Measurements from ENCODE around the gene EBI3. TPM values are rescaled to one million over a fixed set of nuclear protein-coding genes. Genes with fewer than 3 reads are reported as not detected.
A peak's percentile ranks its signal among the peaks of the same experiment; 100 is the strongest.
"Not testable (repeated sequence)": the region's sequence is repeated elsewhere in the genome, so short reads cannot be mapped to it uniquely, and the experiment has no call there.

Gene EBI3
- total RNA-seq, 1 donor from 2014 or later = not detected

GRCh38 chr19:4284176-4284958 lies 55.0 kb downstream of the EBI3 start:
- Mint-ChIP-seq H3K27ac (no peak overlapping the region), H3K36me3 (no peaks in the 10 kb centered on the region), H3K4me3 (peak overlapping the region; percentile 72), H3K9me3 (no peaks in the 10 kb centered on the region), H3K4me1 (peaks cover 5% of the 10 kb centered on the region), H3K27me3 (ENCODE audit: insufficient read depth, low read depth) (peaks cover 39% of the 10 kb centered on the region)
- Histone ChIP-seq H3K27me3 (peaks cover 62% of the 10 kb centered on the region), H3K36me3 (no peaks in the 10 kb centered on the region), H4K20me1 (ENCODE audit: low read depth) (no peaks in the 10 kb centered on the region), H3F3A (ENCODE audit: low read depth) (peaks cover 11% of the 10 kb centered on the region), H3K4me2 (peak overlapping the region; percentile 59), H3K4me3 (no peak overlapping the region), H3K79me2 (ENCODE audit: low read depth) (no peaks in the 10 kb centered on the region), H3K9me3 (ENCODE audit: low read depth) (no peaks in the 10 kb centered on the region), H3K27ac (no peak overlapping the region), H2AFZ (replicated peaks) (peak overlapping the region; percentile 76), H3K4me1 (peaks cover 7% of the 10 kb centered on the region), H3K9ac (no peak overlapping the region)
- no peak for TF ChIP-seq EZH2phosphoT487 (IDR thresholded peaks at IDR 0.05)
- TF ChIP-seq CTCF (IDR thresholded peaks at IDR 0.05) = no peak
- no peak for TF ChIP-seq EZH2 (IDR thresholded peaks at IDR 0.05)
- DNase-seq (ENCODE audit: low spot score) = peak; percentile 87

- DNase-seq (ENCODE audit: low spot score) = no peak
- Histone ChIP-seq H3K36me3 (no peaks in the 10 kb centered on the region), H3F3A (ENCODE audit: low read depth) (peaks cover 6% of the 10 kb centered on the region), H3K9me3 (ENCODE audit: low read depth) (no peaks in the 10 kb centered on the region), H3K27me3 (peaks cover 56% of the 10 kb centered on the region), H2AFZ (replicated peaks) (peak overlapping the region; percentile 76), H3K9ac (no peak overlapping the region), H3K79me2 (ENCODE audit: low read depth) (no peaks in the 10 kb centered on the region), H4K20me1 (ENCODE audit: low read depth) (no peaks in the 10 kb centered on the region), H3K27ac (no peak overlapping the region), H3K4me2 (peak overlapping the region; percentile 59), H3K4me1 (peaks cover under 1% of the 10 kb centered on the region), H3K4me3 (no peak overlapping the region)
- H3K4me3 Mint-ChIP-seq = peak overlapping the region; percentile 72
- no peak overlapping the region for H3K27ac Mint-ChIP-seq
- peaks cover 5% of the 10 kb centered on the region for H3K4me1 Mint-ChIP-seq
- TF ChIP-seq EZH2phosphoT487 (IDR thresholded peaks at IDR 0.05) = no peak
- no peak for TF ChIP-seq EZH2 (IDR thresholded peaks at IDR 0.05)
- no peak for TF ChIP-seq CTCF (IDR thresholded peaks at IDR 0.05)
- no peaks in the 10 kb centered on the region for H3K9me3 Mint-ChIP-seq
- no peaks in the 10 kb centered on the region for H3K36me3 Mint-ChIP-seq
- peaks cover 36% of the 10 kb centered on the region for H3K27me3 Mint-ChIP-seq (ENCODE audit: insufficient read depth, low read depth)
Measured at GRCh38 chr19:4284974-4285373, 55.7 kb downstream of the EBI3 start.

GRCh38 chr19:4286141-4286540 lies 56.8 kb downstream of the EBI3 start:
- not testable (repeated sequence) for H2AFZ ChIP-seq (replicated peaks); H3K4me3 ChIP-seq; H3K27ac Mint-ChIP-seq; H3K36me3 Mint-ChIP-seq; H3K9ac ChIP-seq; DNase-seq (ENCODE audit: low spot score); H4K20me1 ChIP-seq (ENCODE audit: low read depth); H3K79me2 ChIP-seq (ENCODE audit: low read depth); H3K4me1 ChIP-seq; H3K4me3 Mint-ChIP-seq; H3K9me3 ChIP-seq (ENCODE audit: low read depth); H3K36me3 ChIP-seq; H3K9me3 Mint-ChIP-seq; H3F3A ChIP-seq (ENCODE audit: low read depth); H3K4me2 ChIP-seq; H3K27ac ChIP-seq
- H3K27me3 ChIP-seq = peaks cover 44% of the 10 kb centered on the region
- Mint-ChIP-seq H3K27me3 (ENCODE audit: insufficient read depth, low read depth) (peaks cover 25% of the 10 kb centered on the region), H3K4me1 (peaks cover 12% of the 10 kb centered on the region)

Other genes with a start within 250 kb of the EBI3 start
- gene EEF2, start 244.1 kb upstream of the EBI3 start, total RNA-seq (ENCODE audit: low replicate concordance) = 1,288 and 2,841 TPM in 2 replicates
- gene PIAS4, start 221.8 kb upstream of the EBI3 start, total RNA-seq (ENCODE audit: low replicate concordance) = 17.0 and 34.1 TPM in 2 replicates
- gene ZBTB7A, start 162.6 kb upstream of the EBI3 start, total RNA-seq (ENCODE audit: low replicate concordance) = 4.0 and 10.0 TPM in 2 replicates
- 69.7 and 176 TPM in 2 replicates for gene MAP2K2, start 105.4 kb upstream of the EBI3 start, total RNA-seq (ENCODE audit: low replicate concordance)
- gene CREB3L3, start 75.9 kb upstream of the EBI3 start, total RNA-seq (ENCODE audit: low replicate concordance) = 0.06 TPM in 1 of 2 replicates, not detected in the other
- 20.1 and 27.6 TPM in 2 replicates for gene SIRT6, start 47.0 kb upstream of the EBI3 start, total RNA-seq (ENCODE audit: low replicate concordance)
- gene ANKRD24, start 46.8 kb upstream of the EBI3 start, total RNA-seq (ENCODE audit: low replicate concordance) = 0.15 and 2.3 TPM in 2 replicates
- 8.7 and 17.5 TPM in 2 replicates for gene YJU2, start 17.6 kb downstream of the EBI3 start, total RNA-seq (ENCODE audit: low replicate concordance)
- 0.34 TPM in 1 of 2 replicates, not detected in the other for gene SHD, start 49.7 kb downstream of the EBI3 start, total RNA-seq (ENCODE audit: low replicate concordance)
- gene TMIGD2, start 72.9 kb downstream of the EBI3 start, total RNA-seq (ENCODE audit: low replicate concordance) = 0.19 and 1.3 TPM in 2 replicates
- 48.3 and 104 TPM in 2 replicates for gene FSD1, start 75.1 kb downstream of the EBI3 start, total RNA-seq (ENCODE audit: low replicate concordance)
- gene STAP2, start 109.3 kb downstream of the EBI3 start, total RNA-seq (ENCODE audit: low replicate concordance) = 5.7 and 6.8 TPM in 2 replicates
- gene MPND, start 114.0 kb downstream of the EBI3 start, total RNA-seq (ENCODE audit: low replicate concordance) = 10.6 and 30.4 TPM in 2 replicates
- gene SH3GL1, start 171.0 kb downstream of the EBI3 start, total RNA-seq (ENCODE audit: low replicate concordance) = 25.3 and 87.0 TPM in 2 replicates
- gene CHAF1A, start 173.1 kb downstream of the EBI3 start, total RNA-seq (ENCODE audit: low replicate concordance) = 37.5 and 82.1 TPM in 2 replicates
- gene UBXN6, start 228.3 kb downstream of the EBI3 start, total RNA-seq (ENCODE audit: low replicate concordance) = 24.9 and 42.7 TPM in 2 replicates
- 36.0 and 166 TPM in 2 replicates for gene HDGFL2, start 242.8 kb downstream of the EBI3 start, total RNA-seq (ENCODE audit: low replicate concordance)

All from neural progenitor cell (in vitro differentiated cells).